Right lobe of liver (tissue), 4 donors: Measurements from ENCODE around the gene CNOT6.

Experiments
- CTCF ChIP-seq, 4 donors: fragments of 200-600 bp in 3 of 4; fragments of 450-650 bp in 1 of 4; IDR thresholded peaks; one replicate each; pipeline versions ENCODE4 v1.5.1 to v1.8.0; 2016 to 2022; ENCODE audit warnings: antibody characterized with exemption in 4 of 4, mild to moderate bottlenecking in 2 of 4
- POLR2A ChIP-seq: fragments of 450-650 bp; IDR thresholded peaks from one replicate; pipeline ENCODE4 v1.6.1; 2017; ENCODE audit warnings: antibody characterized with exemption, mild to moderate bottlenecking
- donor health status: DM: no; HTN: no; CAD: no.
- donor health status: DM: no; HTN: no; CAD: no.
- donor health status: DM: no; HTN: yes; CAD: no.

- TF ChIP-seq CTCF (IDR thresholded peaks at IDR 0.05) (no peak), POLR2A (no peak)
Observed at GRCh38 chr5:180596115-180596667, 102.0 kb downstream of the CNOT6 start.
